RWPE2 (cell line): ENCODE results near the gene ZNF276.
"Not testable (repeated sequence)": the region's sequence is repeated elsewhere in the genome, so short reads cannot be mapped to it uniquely, and the experiment has no call there.

Experiments
- ATAC-seq: fragments of 200-7000 bp; cut with Tn5 transposase; 3 replicates; pipeline ENCODE4 v1.9.1; 2021; ENCODE audit warnings: low read depth
- DNase-seq: peaks from one replicate; pipeline ENCODE4 v3.0.0-alpha.2; 2020; ENCODE audit warnings: low spot score
- H3K27ac ChIP-seq: fragments of 450-650 bp; 2 replicates; pipeline ENCODE4 v1.5.1; 2017; ENCODE audit warnings: mild to moderate bottlenecking; ENCODE audit not compliant: poor library complexity, severe bottlenecking
- H3K27me3 ChIP-seq: fragments of 250-450 bp; sonication (Bioruptor Pico); 2 replicates; pipeline ENCODE4 v1.5.1; 2021; ENCODE audit warnings: mild to moderate bottlenecking, moderate library complexity; ENCODE audit not compliant: insufficient read depth, poor library complexity, severe bottlenecking
- H3K36me3 ChIP-seq: fragments of 250-450 bp; sonication (Bioruptor Pico); 2 replicates; pipeline ENCODE4 v1.5.1; 2020; ENCODE audit warnings: low read depth, mild to moderate bottlenecking, moderate library complexity
- H3K4me1 ChIP-seq: fragments of 250-450 bp; sonication (Bioruptor Pico); 2 replicates; pipeline ENCODE4 v1.5.1; 2021; ENCODE audit warnings: mild to moderate bottlenecking, moderate library complexity; ENCODE audit not compliant: insufficient read depth, poor library complexity, severe bottlenecking
- H3K4me3 ChIP-seq: fragments of 250-450 bp; sonication (Bioruptor Pico); 2 replicates; pipeline ENCODE4 v1.5.1; 2021; ENCODE audit warnings: mild to moderate bottlenecking, moderate library complexity; ENCODE audit not compliant: severe bottlenecking
- H3K9me3 ChIP-seq: fragments of 250-450 bp; sonication (Bioruptor Pico); 2 replicates; pipeline ENCODE4 v1.5.1; 2021; ENCODE audit warnings: mild to moderate bottlenecking, moderate library complexity; ENCODE audit not compliant: severe bottlenecking
- TF ChIP-seq, protein P1 (sequence below): fragments of 450-650 bp; IDR thresholded peaks from one replicate; pipeline ENCODE4 v1.5.1; 2017; ENCODE audit warnings: mild to moderate bottlenecking, moderate library complexity; ENCODE audit not compliant: poor library complexity, severe bottlenecking

ZNF276 gene

DNA sequence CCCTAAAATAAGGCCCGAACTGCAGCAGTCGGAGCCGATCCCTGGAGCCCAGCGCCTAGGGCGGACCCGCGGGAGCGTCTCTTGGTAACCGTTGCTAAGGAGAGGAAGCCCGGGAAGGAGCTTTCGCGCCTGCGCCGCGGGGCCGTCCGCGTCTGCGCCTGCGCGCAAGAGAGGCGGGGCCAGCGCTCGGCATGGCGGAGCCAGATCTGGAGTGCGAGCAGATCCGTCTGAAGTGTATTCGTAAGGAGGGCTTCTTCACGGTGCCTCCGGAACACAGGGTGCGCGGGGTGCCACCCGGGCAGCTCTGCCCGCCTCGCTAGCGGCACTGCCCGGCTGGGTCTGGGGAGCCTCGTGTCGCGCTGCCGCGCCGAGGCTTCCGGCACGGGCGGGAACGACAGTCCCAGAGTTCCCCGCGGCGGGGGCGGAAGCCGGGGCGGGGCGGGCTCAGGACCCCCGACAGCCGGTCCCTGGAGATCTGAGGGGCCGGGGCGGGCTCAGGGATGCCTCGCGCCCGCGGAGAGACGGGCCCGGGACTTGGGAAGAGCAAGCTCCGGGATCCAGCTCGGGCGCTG is 34.7 kb upstream of the ZNF276 start, which contains the start of gene CDK10:
Gene CDK10, plus strand, starts transcription at position 170 of the 572 bp plus-strand sequence. Its CDS starts 22 bp downstream, at position 192.
- H3K4me1 ChIP-seq = no peaks in the 10 kb centered on the region
- H3K4me3 ChIP-seq = peak within 1 kb of the TSS; percentile 89
- H3K27me3 ChIP-seq = no peaks in the 10 kb centered on the region
- ATAC-seq = peak; percentile 76
- peaks cover 44% of the 10 kb centered on the region for H3K36me3 ChIP-seq
- peak; percentile 80 for DNase-seq
- TF ChIP-seq, protein P1, sequence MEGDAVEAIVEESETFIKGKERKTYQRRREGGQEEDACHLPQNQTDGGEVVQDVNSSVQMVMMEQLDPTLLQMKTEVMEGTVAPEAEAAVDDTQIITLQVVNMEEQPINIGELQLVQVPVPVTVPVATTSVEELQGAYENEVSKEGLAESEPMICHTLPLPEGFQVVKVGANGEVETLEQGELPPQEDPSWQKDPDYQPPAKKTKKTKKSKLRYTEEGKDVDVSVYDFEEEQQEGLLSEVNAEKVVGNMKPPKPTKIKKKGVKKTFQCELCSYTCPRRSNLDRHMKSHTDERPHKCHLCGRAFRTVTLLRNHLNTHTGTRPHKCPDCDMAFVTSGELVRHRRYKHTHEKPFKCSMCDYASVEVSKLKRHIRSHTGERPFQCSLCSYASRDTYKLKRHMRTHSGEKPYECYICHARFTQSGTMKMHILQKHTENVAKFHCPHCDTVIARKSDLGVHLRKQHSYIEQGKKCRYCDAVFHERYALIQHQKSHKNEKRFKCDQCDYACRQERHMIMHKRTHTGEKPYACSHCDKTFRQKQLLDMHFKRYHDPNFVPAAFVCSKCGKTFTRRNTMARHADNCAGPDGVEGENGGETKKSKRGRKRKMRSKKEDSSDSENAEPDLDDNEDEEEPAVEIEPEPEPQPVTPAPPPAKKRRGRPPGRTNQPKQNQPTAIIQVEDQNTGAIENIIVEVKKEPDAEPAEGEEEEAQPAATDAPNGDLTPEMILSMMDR = no peak
- no peaks in the 10 kb centered on the region for H3K9me3 ChIP-seq
- H3K27ac ChIP-seq = peak within 1 kb of the TSS; percentile 73

DNA sequence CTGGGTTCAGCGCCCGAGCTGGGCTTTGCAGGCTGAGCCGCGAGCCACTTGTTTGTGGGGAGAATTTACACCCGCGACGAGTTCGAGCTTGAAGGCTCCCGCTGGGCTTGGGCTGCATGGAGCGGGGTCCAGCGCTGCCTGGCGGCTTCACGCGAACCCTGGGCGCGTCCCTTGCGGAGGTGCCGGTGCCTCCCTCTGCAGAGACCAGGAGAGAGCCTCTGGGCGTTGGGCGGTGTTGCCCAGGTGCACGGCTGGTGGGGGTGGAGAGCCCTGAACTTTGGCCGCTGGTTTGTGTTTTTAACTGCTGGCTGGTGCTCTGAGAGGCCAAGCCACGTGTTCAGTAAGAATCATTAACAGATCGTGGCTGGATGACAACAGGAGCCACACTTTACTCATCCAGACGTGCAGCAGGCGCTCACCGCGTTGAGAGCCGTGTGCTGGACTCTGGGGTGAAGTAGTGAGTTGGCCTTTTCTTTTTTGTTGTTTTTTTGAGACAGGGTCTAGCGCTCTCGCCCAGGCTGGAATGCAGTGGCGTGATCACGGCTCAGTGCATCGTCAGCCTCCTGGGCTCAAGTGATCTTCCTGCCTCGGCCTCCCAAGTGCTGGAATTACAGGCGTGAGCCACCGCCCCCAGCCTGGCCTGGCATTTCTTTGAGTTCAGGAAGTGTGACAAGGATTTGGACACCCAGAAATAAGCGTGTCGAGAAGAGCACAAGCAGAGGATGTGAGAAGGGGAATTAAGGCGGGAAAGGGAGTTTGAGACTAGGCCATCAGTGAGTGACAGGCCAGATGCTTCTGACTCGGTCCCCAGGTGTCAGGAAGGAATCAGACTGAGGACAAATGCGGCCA is 34.0 kb upstream of the ZNF276 start:
- ATAC-seq (peak; percentile 64), DNase-seq (no peak)
- no peaks in the 10 kb centered on the region for H3K9me3 ChIP-seq
- peak overlapping the region; percentile 89 for H3K4me3 ChIP-seq
- H3K36me3 ChIP-seq = peaks cover 49% of the 10 kb centered on the region
- no peaks in the 10 kb centered on the region for H3K4me1 ChIP-seq
- H3K27me3 ChIP-seq = no peaks in the 10 kb centered on the region
- H3K27ac ChIP-seq = peak overlapping the region; percentile 73
- TF ChIP-seq, protein P1 = no peak

- Histone ChIP-seq H3K36me3 (peaks cover 56% of the 10 kb centered on the region), H3K27ac (peak overlapping the region; percentile 73), H3K27me3 (no peaks in the 10 kb centered on the region), H3K9me3 (no peaks in the 10 kb centered on the region), H3K4me3 (no peak overlapping the region), H3K4me1 (no peaks in the 10 kb centered on the region)
- TF ChIP-seq, protein P1 = no peak
- DNase-seq (no peak), ATAC-seq (no peak)
Observed at GRCh38 chr16:89688395-89688794, 32.9 kb upstream of the ZNF276 start.

- TF ChIP-seq, protein P1 = no peak
- ATAC-seq (no peak), DNase-seq (no peak)
- Histone ChIP-seq H3K36me3 (peaks cover 63% of the 10 kb centered on the region), H3K4me3 (no peak overlapping the region), H3K27ac (no peak overlapping the region), H3K4me1 (no peaks in the 10 kb centered on the region), H3K9me3 (no peaks in the 10 kb centered on the region), H3K27me3 (no peaks in the 10 kb centered on the region)
Observed at GRCh38 chr16:89689142-89689541, 32.2 kb upstream of the ZNF276 start.

- ATAC-seq, H3K4me3 ChIP-seq, H3K27me3 ChIP-seq, DNase-seq, H3K4me1 ChIP-seq, H3K9me3 ChIP-seq, H3K27ac ChIP-seq: not testable (repeated sequence)
- H3K36me3 ChIP-seq = peaks cover 65% of the 10 kb centered on the region
Observed at GRCh38 chr16:89689621-89690020, 31.7 kb upstream of the ZNF276 start.
